Gastroesophageal sphincter (tissue), 4 donors: ENCODE measurements around the gene ORC3. TPM values are rescaled to one million over a fixed set of nuclear protein-coding genes. Genes with fewer than 3 reads are reported as not detected.

ENCODE experiments used
- ATAC-seq: fragments of 150-250 bp; one replicate; pipeline ENCODE4 v1.9.1; 2016; ENCODE audit warnings: mild to moderate bottlenecking, moderate library complexity
- H3K27ac ChIP-seq, 4 donors: fragments of 200-600 bp; sonication (generic) in 3 of 4; 1 replicate in 3 of 4; 2 replicates in 1 of 4; pipeline ENCODE4 v1.5.1; 2016 to 2019
- H3K27me3 ChIP-seq: fragments of 200-600 bp; sonication (generic); one replicate; pipeline ENCODE4 v1.5.1; 2019
- H3K36me3 ChIP-seq, 2 donors: fragments of 200-600 bp; sonication (generic); one replicate each; pipeline ENCODE4 v1.5.1; 2019; ENCODE audit warnings: control low read depth in 1 of 2
- H3K4me1 ChIP-seq, 3 donors: fragments of 200-600 bp; sonication (generic); 1 replicate in 2 of 3; 2 replicates in 1 of 3; pipeline ENCODE4 v1.5.1; 2016 to 2019; ENCODE audit warnings: control low read depth in 2 of 3
- H3K4me3 ChIP-seq, 2 donors: fragments of 200-600 bp; sonication (generic); one replicate each; pipeline ENCODE4 v1.5.1; 2019; ENCODE audit warnings: mild to moderate bottlenecking in 1 of 2, moderate library complexity in 1 of 2
- H3K9me3 ChIP-seq, 3 donors: fragments of 200-600 bp; sonication (generic); one replicate each; pipeline ENCODE4 v1.5.1; 2017 to 2019; ENCODE audit warnings: control low read depth in 2 of 3
- CTCF ChIP-seq, 4 experiments: fragments of 200-600 bp in 2 of 4; fragments of 450-650 bp in 2 of 4; sonication (generic) in 1 of 4; IDR thresholded peaks; one replicate each; pipeline ENCODE4 v1.5.1; 2017 to 2019; ENCODE audit warnings: antibody characterized with exemption in 4 of 4, mild to moderate bottlenecking in 2 of 4, moderate library complexity in 2 of 4
- EP300 ChIP-seq: sonication (generic); formaldehyde crosslinking; IDR thresholded peaks from one replicate; pipeline ENCODE4 v1.6.1; 2017; ENCODE audit warnings: antibody characterized with exemption, mild to moderate bottlenecking
- POLR2A ChIP-seq, 2 donors: fragments of 450-650 bp; IDR thresholded peaks; one replicate each; pipeline ENCODE4 v1.6.1; 2017; ENCODE audit warnings: antibody characterized with exemption in 2 of 2, mild to moderate bottlenecking in 2 of 2, moderate library complexity in 1 of 2
- POLR2AphosphoS5 ChIP-seq: sonication (generic); formaldehyde crosslinking; IDR thresholded peaks from one replicate; pipeline ENCODE4 v1.6.1; 2017; ENCODE audit warnings: antibody characterized with exemption
- WGBS, 2 donors: methylation state at CpG; one replicate each; pipeline ENCODE4 v1.1.5; 2018; ENCODE audit warnings: low coverage in 1 of 2; 5-methylcytosine and 5-hydroxymethylcytosine counted together
- total RNA-seq, 4 donors: library from RNA; depleted of rRNA; stranded (reverse); fragments of >200 nt; gene quantifications; one replicate each; pipeline ENCODE4 v1.1.0, GENCODE V29; 2016

The ORC3 gene
- total RNA-seq, 4 donors from 2014 or later, result 11.3 to 24.3 (median 14.1) TPM

- no peak for ATAC-seq
- Histone ChIP-seq H3K27me3 (no peaks in the 10 kb centered on the region), H3K4me1 (peaks cover 5 to 64% (median 24%) of the 10 kb centered on the region in 3 donors), H3K4me3 (peak overlapping the region; percentile 51 to 91), H3K9me3 (no peaks in the 10 kb centered on the region), H3K27ac (peak overlapping the region in 3 of 4 donors; percentile 25 to 98 (median 47)), H3K36me3 (no peaks in the 10 kb centered on the region)
- TF ChIP-seq EP300, result no peak
- no peak for TF ChIP-seq POLR2AphosphoS5
- no peak for TF ChIP-seq POLR2A (IDR thresholded peaks at IDR 0.05)
- no peak for TF ChIP-seq CTCF (IDR thresholded peaks at IDR 0.05)
- WGBS, 2 donors, result 0 to 2% methylated on average over 4 of the region's 4 CpGs
Measured at GRCh38 chr6:87699576-87699975, 109.6 kb downstream of the ORC3 start.

DNA sequence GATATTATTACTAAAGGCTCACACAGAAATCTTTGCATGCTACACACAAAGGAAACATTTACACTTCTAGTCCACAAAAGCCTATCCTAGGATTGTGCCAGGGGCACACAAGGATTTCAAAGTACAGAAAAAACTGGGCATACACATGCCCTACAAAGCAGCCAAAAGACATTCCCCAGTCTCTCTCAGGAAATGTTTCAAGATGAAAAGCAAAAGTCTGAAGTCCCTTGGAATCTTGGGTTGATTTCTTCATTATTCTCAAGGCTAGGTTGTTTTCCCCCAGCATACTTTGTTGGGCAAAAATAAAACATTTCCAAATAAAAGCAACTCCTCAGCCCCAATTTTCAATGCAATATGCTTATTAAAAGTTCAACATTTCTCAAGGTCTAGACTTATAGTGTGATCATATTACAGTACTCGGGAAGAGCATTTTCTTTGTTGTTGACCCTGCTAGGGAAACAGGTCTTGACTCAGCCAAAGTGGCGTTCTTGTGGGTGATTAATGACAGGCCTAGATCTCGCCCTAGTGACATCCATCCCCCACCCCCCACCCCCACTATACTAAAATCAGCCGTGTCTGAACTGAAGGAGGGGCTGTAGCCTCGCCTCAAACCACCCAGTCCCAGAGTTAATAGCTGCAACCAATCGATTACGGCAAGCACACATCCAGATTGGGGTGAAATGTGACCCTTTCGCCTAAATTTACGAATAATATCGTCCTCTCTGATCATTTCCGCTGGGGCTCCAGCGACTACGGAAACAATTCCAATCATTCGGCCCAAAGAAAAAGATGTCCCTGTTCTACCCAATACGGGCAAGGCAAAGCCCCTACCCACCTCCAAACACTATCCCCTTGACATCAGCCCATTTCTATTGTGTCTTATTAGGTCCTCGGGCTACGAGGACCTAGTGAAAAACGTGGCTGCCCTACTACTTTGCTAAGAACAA is 110.7 kb downstream of the ORC3 start:
- peaks cover 5 to 53% (median 18%) of the 10 kb centered on the region in 3 donors for H3K4me1 ChIP-seq
- TF ChIP-seq POLR2A (IDR thresholded peaks at IDR 0.05), result no peak
- no peak for TF ChIP-seq EP300
- TF ChIP-seq CTCF (IDR thresholded peaks at IDR 0.05), result no peak
- no peak for TF ChIP-seq POLR2AphosphoS5
- no peaks in the 10 kb centered on the region for H3K27me3 ChIP-seq
- no peak for ATAC-seq
- peak overlapping the region; percentile 92 to 98 (median 98) for H3K27ac ChIP-seq
- H3K9me3 ChIP-seq, result no peaks in the 10 kb centered on the region
- WGBS, 2 donors, result 0% methylated on average over 3 to 10 of the region's 18 CpGs
- peak overlapping the region; percentile 51 to 91 for H3K4me3 ChIP-seq
- H3K36me3 ChIP-seq, result no peaks in the 10 kb centered on the region

GRCh38 chr6:87701344-87701675 is 111.4 kb downstream of the ORC3 start:
- no peak for ATAC-seq
- Histone ChIP-seq H3K4me1 (peaks cover 5 to 46% (median 13%) of the 10 kb centered on the region in 3 donors), H3K27ac (peak overlapping the region; percentile 92 to 98 (median 98)), H3K27me3 (no peaks in the 10 kb centered on the region), H3K36me3 (no peaks in the 10 kb centered on the region), H3K9me3 (no peaks in the 10 kb centered on the region), H3K4me3 (peak overlapping the region; percentile 51 to 91)
- no peak for TF ChIP-seq POLR2A (IDR thresholded peaks at IDR 0.05)
- no peak for TF ChIP-seq CTCF (IDR thresholded peaks at IDR 0.05)
- TF ChIP-seq EP300, result no peak
- no peak for TF ChIP-seq POLR2AphosphoS5
- WGBS, 2 donors, result no CpG with 5 or more reads among the region's 36 CpGs

GRCh38 chr6:87701676-87702588 is 112.0 kb downstream of the ORC3 start, which contains the start of gene AKIRIN2:
AKIRIN2 (minus strand) TSS chr6:87702233; CDS start chr6:87701684, 549 bp downstream.
- Histone ChIP-seq H3K4me3 (peak within 1 kb of the TSS; percentile 51 to 91), H3K27me3 (no peaks in the 10 kb centered on the region), H3K4me1 (peaks cover 5 to 40% (median 13%) of the 10 kb centered on the region in 3 donors), H3K27ac (peak within 1 kb of the TSS; percentile 92 to 98 (median 98)), H3K9me3 (no peaks in the 10 kb centered on the region), H3K36me3 (no peaks in the 10 kb centered on the region)
- ATAC-seq, result peak; percentile 95
- TF ChIP-seq EP300, result no peak
- no peak for TF ChIP-seq CTCF (IDR thresholded peaks at IDR 0.05)
- TF ChIP-seq POLR2AphosphoS5, result peak; percentile 94
- TF ChIP-seq POLR2A (IDR thresholded peaks at IDR 0.05), result peak; percentile 88 to 94
- 1 to 2% methylated on average over 10 to 14 of the region's 88 CpGs for WGBS, 2 donors
